ENCODE measurements around the gene CTAG1A.

GRCh38 chrX:154594491-154594890, 9.6 kb downstream of the CTAG1A start:
- TF ChIP-seq, protein P1, sequence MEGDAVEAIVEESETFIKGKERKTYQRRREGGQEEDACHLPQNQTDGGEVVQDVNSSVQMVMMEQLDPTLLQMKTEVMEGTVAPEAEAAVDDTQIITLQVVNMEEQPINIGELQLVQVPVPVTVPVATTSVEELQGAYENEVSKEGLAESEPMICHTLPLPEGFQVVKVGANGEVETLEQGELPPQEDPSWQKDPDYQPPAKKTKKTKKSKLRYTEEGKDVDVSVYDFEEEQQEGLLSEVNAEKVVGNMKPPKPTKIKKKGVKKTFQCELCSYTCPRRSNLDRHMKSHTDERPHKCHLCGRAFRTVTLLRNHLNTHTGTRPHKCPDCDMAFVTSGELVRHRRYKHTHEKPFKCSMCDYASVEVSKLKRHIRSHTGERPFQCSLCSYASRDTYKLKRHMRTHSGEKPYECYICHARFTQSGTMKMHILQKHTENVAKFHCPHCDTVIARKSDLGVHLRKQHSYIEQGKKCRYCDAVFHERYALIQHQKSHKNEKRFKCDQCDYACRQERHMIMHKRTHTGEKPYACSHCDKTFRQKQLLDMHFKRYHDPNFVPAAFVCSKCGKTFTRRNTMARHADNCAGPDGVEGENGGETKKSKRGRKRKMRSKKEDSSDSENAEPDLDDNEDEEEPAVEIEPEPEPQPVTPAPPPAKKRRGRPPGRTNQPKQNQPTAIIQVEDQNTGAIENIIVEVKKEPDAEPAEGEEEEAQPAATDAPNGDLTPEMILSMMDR (conservative IDR thresholded peaks at IDR 0.05; ENCODE audit: low read depth, low read length), result no peak
- no peak for TF ChIP-seq EZH2 (IDR thresholded peaks at IDR 0.05; ENCODE audit: borderline replicate concordance, low read depth, low read length, poor library complexity, severe bottlenecking)

Measured in A673 (cell line).